ENCODE data around the gene JAKMIP1. TPM values are rescaled to one million over a fixed set of nuclear protein-coding genes. Genes with fewer than 3 reads are reported as not detected.

Gene JAKMIP1
- polyA plus RNA-seq, 6 donors from 2014 or later, result not detected

DNA sequence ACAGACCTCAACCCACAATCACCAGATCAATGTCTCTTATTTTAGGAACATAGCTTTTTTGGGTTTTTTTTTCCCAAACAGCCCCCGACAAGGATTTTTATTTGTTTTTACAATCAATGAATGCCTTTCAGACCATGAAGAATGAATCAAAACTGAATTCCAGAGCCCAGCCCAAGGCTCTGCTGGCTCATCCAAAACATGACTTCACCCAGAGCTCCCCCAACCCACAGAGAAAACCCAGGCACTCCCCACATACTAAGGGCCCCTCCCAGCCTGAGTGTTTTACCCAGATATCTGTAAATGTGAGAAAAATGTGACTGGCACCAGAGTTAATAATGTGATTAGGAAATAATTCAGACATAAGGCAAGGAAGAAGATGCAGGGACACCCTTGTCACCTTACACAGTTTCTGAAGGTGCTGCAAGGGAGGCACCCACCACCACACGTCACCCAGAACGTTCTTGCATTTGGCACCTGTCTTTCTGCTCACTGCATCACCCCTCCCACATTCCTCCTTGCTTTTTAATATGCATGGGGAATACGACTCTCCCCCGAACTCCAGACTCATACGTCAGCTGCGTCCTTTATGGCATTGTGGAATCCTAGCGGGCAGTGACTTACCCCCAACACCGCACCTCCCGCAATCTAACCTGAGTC, 134.3 kb downstream of the JAKMIP1 start:
- H3K4me1 Mint-ChIP-seq, result no peaks in the 10 kb centered on the region
- ATAC-seq (ENCODE audit: low read depth in 2 of 2) (no peak), DNase-seq (no peak)
- peaks cover 5 to 21% (median 18%) of the 10 kb centered on the region in 3 donors for H3K27me3 Mint-ChIP-seq
- H3K36me3 Mint-ChIP-seq, result no peaks in the 10 kb centered on the region
- peak overlapping the region in 1 of 8 donors; percentile 62 for H3K4me3 Mint-ChIP-seq
- peaks cover 0 to 5% (median 4%) of the 10 kb centered on the region in 7 donors for H3K9me3 Mint-ChIP-seq
- no peak overlapping the region for H3K27ac Mint-ChIP-seq

DNA sequence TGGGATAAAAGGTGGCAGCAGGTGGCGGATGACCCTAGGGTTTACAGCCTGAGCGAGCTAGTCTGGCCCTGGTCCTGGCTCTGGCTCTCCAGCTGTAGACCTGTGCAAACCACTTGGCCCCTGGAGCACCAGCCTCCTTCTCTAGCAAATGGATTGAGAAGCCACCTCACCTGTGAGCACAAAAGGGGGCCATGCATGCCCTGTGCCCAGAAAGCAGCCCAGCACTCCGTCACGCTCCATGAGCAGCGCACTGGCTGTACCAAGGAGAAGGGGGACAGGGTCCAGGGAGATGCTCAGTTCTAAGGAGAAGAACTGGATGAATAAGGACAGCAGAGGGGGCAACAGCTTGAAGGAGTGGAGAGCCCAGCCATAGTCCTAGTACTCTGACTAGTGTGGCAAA, 135.2 kb downstream of the JAKMIP1 start:
- DNase-seq, result no peak
- H3K4me1 Mint-ChIP-seq, result no peaks in the 10 kb centered on the region
- no peak for ATAC-seq (ENCODE audit: low read depth in 2 of 2)
- no peak overlapping the region for H3K4me3 Mint-ChIP-seq
- H3K36me3 Mint-ChIP-seq, result no peaks in the 10 kb centered on the region
- peaks cover 0 to 13% (median 4%) of the 10 kb centered on the region in 7 donors for H3K9me3 Mint-ChIP-seq
- H3K27me3 Mint-ChIP-seq, result peaks cover 5 to 21% (median 18%) of the 10 kb centered on the region in 3 donors
- no peak overlapping the region for H3K27ac Mint-ChIP-seq

DNA sequence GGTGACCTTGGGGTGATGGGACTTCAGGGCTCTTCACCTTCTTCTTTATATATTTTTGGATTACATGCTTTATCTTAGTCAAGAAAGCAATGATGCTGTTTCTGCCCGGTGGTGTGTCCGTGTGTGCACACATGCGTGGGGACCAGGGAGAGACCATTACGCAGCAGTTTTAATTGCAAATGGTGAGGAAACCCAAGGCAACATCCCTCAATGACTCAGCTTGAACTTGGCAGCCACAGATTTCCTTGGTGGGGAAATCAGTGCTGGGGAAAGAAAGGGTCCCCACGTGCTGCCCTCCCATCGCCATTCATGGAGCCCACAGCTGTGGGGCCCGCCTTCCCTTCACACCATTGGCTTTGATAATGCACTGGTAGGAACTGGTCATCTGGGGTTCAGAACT, 136.0 kb downstream of the JAKMIP1 start:
- peaks cover 5 to 21% (median 12%) of the 10 kb centered on the region in 3 donors for H3K27me3 Mint-ChIP-seq
- DNase-seq (no peak), ATAC-seq (ENCODE audit: low read depth in 2 of 2) (no peak)
- no peaks in the 10 kb centered on the region for H3K36me3 Mint-ChIP-seq
- H3K4me1 Mint-ChIP-seq, result no peaks in the 10 kb centered on the region
- H3K9me3 Mint-ChIP-seq, result peaks cover 0 to 17% (median 5%) of the 10 kb centered on the region in 7 donors
- no peak overlapping the region for H3K4me3 Mint-ChIP-seq
- no peak overlapping the region for H3K27ac Mint-ChIP-seq

DNA sequence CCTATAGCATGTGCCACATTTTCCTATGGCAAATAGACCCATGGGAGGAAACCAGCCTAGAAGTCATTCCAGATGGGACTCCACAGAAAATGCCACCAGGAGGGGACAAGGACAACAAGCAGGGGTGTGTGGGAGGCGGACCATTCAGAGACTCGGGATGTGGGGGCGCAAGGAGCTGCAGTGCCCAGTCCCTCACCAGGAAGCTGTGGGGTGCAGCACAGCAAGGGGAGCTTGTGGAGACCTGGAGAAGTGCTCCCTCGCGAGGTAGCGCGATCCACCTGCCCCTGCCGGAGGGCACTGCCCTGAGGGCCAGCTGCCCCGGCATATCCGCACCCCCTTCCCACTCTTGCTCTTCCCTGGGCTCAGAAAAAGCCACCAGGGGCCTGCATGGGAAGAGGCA, 136.7 kb downstream of the JAKMIP1 start:
- H3K27me3 Mint-ChIP-seq, result peaks cover 5 to 21% (median 11%) of the 10 kb centered on the region in 3 donors
- H3K4me1 Mint-ChIP-seq, result no peaks in the 10 kb centered on the region
- no peaks in the 10 kb centered on the region for H3K36me3 Mint-ChIP-seq
- no peak overlapping the region for H3K4me3 Mint-ChIP-seq
- no peak for ATAC-seq (ENCODE audit: low read depth in 2 of 2)
- no peak for DNase-seq
- peaks cover 0 to 24% (median 10%) of the 10 kb centered on the region in 7 donors for H3K9me3 Mint-ChIP-seq
- H3K27ac Mint-ChIP-seq, result no peak overlapping the region

DNA sequence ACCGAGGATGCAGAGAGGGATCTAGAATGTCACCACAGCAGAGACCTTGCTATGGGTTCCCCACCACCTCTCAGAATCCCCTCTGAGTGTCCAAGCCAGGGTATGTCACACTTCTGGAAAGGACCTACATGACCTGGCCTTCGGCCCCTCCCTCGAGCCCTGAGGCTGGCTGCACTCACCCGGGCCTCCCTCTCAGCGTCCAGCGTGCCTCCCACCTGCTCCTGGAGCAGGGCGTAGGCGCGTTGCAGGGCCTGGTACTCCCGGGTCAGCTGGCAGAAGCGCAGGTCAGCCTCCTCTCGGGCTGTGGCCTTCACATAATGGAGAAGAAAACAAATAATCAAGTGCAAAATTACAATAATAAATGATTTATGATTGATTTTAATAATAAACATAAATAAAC, 138.2 kb downstream of the JAKMIP1 start:
- Mint-ChIP-seq H3K27me3 (peaks cover 0 to 10% (median 9%) of the 10 kb centered on the region in 3 donors), H3K9me3 (peaks cover 0 to 32% (median 14%) of the 10 kb centered on the region in 7 donors), H3K36me3 (no peaks in the 10 kb centered on the region), H3K4me1 (no peaks in the 10 kb centered on the region), H3K4me3 (no peak overlapping the region), H3K27ac (no peak overlapping the region)
- no peak for DNase-seq
- ATAC-seq (ENCODE audit: low read depth in 2 of 2), result no peak

DNA sequence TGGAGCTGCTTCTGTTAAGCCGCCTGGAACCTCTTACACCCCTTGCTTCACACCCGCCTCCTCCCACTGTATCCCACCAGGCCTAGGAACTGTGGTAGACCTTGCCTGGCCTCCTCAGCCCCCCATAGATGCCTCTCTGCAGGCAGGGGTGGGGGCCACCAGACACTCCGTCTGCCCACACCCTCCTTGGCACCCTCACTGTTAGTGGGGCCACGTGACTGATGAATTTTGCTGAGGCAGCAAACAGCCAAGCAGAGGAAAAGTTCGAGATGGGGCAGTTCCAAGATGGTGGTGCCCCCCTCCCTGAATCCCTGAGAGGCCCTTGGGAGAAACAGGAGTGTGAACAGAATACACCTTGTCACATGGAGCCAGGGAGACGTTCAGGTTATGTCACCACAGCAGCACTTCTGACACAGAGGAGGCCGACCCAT, 141.0 kb downstream of the JAKMIP1 start:
- Mint-ChIP-seq H3K36me3 (no peaks in the 10 kb centered on the region), H3K4me3 (no peak overlapping the region), H3K27me3 (no peaks in the 10 kb centered on the region), H3K27ac (no peak overlapping the region), H3K9me3 (peaks cover 0 to 32% (median 14%) of the 10 kb centered on the region in 7 donors), H3K4me1 (no peaks in the 10 kb centered on the region)
- ATAC-seq (ENCODE audit: low read depth in 2 of 2) (no peak), DNase-seq (no peak)

DNA sequence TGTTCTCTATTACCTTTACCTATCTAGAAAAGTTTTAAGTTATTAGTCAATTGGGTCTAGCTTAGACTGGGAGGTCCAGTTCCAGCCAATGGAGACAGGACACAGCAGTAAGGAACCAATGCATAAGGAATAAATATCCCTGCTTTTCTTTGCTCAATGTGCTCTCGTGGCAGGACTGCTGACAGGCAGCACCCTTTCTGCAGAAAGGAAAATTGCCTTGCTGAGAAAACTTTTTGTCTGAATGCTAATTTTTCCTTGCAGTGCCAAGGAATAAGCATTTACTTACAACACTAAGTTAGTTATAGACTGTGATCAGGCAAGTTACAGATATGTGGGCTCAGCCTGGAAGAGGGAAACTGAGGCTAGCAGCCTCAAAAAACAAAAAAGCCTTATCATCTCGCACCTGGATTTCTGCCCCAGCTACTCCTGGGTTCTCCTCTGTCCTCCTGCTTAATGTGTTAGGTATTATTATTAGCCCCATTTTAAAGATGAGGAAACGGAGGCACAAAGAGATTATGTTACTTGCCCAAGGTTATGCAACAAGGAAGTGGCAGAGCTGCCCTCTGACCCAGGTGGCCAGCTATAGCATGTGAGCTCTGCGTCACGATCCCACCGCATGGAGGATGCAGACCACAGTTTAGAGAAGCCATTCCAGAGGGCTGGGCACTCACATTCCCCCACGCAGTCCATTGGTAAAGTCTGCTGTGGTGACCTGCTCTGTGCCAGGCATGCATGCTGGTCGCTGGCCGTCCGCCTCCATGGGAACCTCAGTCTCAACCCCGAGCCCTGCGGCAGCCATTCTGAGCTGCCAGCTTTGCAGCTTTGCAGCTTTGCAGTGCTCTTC, 141.6 kb downstream of the JAKMIP1 start:
- H3K9me3 Mint-ChIP-seq, result peaks cover 0 to 32% (median 14%) of the 10 kb centered on the region in 7 donors
- H3K27ac Mint-ChIP-seq, result no peak overlapping the region
- H3K4me1 Mint-ChIP-seq, result no peaks in the 10 kb centered on the region
- ATAC-seq (ENCODE audit: low read depth in 2 of 2) (no peak), DNase-seq (no peak)
- H3K27me3 Mint-ChIP-seq, result no peaks in the 10 kb centered on the region
- H3K4me3 Mint-ChIP-seq, result peak overlapping the region in 1 of 8 donors; percentile 22
- H3K36me3 Mint-ChIP-seq, result no peaks in the 10 kb centered on the region

DNA sequence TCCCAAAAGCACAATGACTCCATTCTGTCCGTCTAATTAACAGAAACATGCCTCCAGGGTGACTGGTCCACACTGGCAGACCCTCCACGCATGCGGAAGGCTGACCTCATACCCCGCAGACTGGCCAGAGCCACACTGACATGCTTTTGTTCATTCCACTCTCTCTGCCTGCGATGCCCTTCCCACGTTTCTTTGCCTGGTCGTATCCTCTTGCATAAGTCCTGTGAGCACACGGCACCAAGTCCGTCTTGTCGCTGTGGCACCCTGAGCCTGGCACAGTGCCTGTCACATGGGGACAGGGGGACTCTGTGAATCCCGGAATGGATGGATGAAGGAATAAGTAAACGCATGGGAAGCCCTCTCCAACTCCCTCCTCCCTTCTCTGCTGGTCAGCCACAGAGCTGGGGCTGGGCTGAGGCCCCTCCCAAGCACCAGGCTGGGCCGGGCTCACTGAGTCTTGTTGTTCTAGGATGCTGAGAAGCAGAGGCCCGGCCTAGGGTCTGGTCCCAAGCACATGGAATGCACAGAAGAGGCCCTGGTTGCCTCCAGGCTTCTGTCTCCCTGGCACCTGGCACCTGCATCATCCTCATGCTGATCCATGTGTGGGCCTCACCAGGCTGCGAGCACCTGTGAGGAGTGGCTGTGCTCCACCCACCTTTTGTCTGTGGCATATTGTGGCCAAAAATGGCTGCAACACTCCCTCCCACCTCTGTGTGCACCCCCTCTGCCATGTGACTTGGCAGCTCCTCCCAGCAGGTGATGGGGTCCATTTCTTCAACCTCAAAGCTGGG, 143.2 kb downstream of the JAKMIP1 start:
- ATAC-seq (ENCODE audit: low read depth in 2 of 2) (no peak), DNase-seq (no peak)
- H3K9me3 Mint-ChIP-seq, result peaks cover 0 to 32% (median 14%) of the 10 kb centered on the region in 7 donors
- H3K4me3 Mint-ChIP-seq, result no peak overlapping the region
- H3K4me1 Mint-ChIP-seq, result no peaks in the 10 kb centered on the region
- H3K36me3 Mint-ChIP-seq, result no peaks in the 10 kb centered on the region
- H3K27ac Mint-ChIP-seq, result no peak overlapping the region
- peaks cover 0 to 4% (median 0%) of the 10 kb centered on the region in 3 donors for H3K27me3 Mint-ChIP-seq

DNA sequence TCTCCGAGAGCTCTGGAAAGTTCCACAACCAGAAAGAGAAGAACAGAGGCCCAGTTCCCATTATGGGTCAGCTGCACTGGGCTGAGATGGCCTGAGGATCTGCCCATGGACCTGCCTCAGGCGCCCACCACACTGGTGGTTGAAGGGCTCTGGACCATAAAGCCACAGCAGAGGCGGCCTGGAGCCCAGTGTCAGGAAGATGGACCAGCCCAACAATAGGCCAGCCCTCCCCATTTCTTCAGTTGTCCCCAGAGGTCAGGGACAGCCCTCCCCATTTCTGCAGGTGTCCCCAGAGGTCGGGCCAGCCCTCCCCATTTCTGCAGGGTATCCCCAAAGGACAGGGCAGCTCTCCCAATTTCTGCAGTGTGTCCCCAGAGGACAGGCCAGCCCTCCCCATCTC, 144.9 kb downstream of the JAKMIP1 start:
- ATAC-seq (ENCODE audit: low read depth in 2 of 2) (no peak), DNase-seq (no peak)
- Mint-ChIP-seq H3K27me3 (peaks cover 0 to 10% (median 0%) of the 10 kb centered on the region in 3 donors), H3K4me3 (no peak overlapping the region), H3K4me1 (no peaks in the 10 kb centered on the region), H3K27ac (no peak overlapping the region), H3K36me3 (no peaks in the 10 kb centered on the region), H3K9me3 (peaks cover 0 to 22% (median 12%) of the 10 kb centered on the region in 7 donors)

DNA sequence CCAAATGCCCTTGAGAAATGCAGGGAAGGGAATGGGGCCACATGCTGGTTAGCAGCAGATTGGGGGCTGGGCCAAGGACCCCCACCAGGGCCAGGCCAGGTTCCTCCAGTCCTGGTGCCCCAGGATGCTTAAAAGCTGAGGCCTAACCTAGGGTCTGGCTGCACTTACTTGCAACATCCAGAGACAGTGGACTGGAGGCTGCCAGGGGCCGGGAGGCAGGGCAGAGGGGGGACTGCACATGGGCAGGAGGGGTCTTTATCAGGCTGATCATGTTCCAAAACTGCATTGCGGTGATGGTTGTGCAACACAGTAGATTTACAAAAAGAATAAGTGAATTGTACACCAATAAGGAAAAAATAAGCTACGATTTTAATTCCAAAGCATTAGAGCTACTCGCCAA, 145.3 kb downstream of the JAKMIP1 start:
- Mint-ChIP-seq H3K27me3 (peaks cover 0 to 10% (median under 1%) of the 10 kb centered on the region in 3 donors), H3K27ac (no peak overlapping the region)

DNA sequence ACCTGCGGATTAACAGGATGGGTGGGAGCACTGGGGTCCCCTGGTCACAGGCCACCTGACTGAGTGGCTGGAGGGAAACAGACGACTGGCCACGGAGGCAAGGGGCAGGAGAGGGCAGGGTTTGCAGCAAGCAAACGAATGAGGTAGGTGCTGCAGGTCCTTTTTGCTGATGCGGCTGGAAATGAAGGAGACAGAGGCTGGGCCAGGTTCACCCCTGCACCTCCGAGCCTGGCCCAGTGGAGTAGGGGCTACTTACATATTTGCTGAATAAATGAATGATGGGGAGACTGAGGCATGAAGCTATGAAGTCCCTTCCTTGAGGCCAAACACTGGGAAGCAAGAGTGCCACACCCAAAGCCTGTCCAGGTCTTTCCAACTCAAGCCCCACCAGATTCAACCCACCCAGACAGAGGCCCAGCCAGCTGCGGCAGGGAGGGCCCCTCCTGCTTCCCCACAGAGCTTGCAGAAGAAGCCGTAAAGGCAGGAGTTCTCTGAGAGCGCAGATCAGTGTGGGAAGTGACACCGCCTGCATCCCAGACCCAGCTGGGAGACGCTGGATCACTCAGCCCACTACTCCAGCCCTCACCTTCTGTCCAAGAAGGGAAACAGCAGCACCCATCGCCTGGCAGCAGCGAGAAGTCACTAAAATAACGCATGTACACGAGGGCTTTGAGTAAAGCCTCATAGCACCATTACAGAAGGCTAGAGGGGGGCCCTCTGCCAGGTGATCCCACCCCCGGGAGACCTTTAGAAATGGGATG, 146.0 kb downstream of the JAKMIP1 start:
- Mint-ChIP-seq H3K36me3 (no peaks in the 10 kb centered on the region), H3K4me3 (no peak overlapping the region), H3K27ac (no peak overlapping the region), H3K27me3 (peaks cover 0 to 10% (median 8%) of the 10 kb centered on the region in 3 donors), H3K9me3 (peaks cover 0 to 17% (median 14%) of the 10 kb centered on the region in 7 donors), H3K4me1 (no peaks in the 10 kb centered on the region)
- DNase-seq, result no peak
- ATAC-seq (ENCODE audit: low read depth in 2 of 2), result no peak

More for the DNA sequence above, 145.3 kb downstream of the JAKMIP1 start:
- H3K4me1 Mint-ChIP-seq, result no peaks in the 10 kb centered on the region
- H3K9me3 Mint-ChIP-seq, result peaks cover 0 to 18% (median 12%) of the 10 kb centered on the region in 7 donors
- ATAC-seq (ENCODE audit: low read depth in 2 of 2) (no peak), DNase-seq (no peak)
- H3K4me3 Mint-ChIP-seq, result no peak overlapping the region
- H3K36me3 Mint-ChIP-seq, result no peaks in the 10 kb centered on the region

DNA sequence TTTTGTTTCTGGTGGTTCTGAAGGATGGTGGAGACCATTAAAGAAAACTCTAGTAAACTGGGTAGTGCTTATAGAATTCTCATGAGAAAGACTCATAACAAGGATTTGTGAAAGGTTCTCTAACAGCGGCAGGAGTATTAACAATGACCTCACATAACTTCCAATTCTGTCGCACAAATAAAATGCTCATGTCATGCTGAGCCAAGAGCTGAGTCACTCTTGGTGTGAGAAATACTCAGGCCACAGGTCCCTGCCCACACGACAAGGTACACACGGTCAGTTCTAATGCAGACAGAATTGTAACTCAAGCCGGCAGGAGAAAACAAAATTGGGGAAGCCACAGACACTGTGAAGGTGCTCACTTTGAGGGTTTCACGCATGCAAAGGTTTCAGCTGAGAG, 147.7 kb downstream of the JAKMIP1 start:
- no peaks in the 10 kb centered on the region for H3K36me3 Mint-ChIP-seq
- no peak overlapping the region for H3K4me3 Mint-ChIP-seq
- no peak for ATAC-seq (ENCODE audit: low read depth in 2 of 2)

More for the DNA sequence above, 147.7 kb downstream of the JAKMIP1 start:
- Mint-ChIP-seq H3K27me3 (peaks cover 0 to 12% (median 10%) of the 10 kb centered on the region in 3 donors), H3K9me3 (peaks cover 0 to 6% (median 0%) of the 10 kb centered on the region in 7 donors), H3K4me1 (no peaks in the 10 kb centered on the region), H3K27ac (no peak overlapping the region)
- no peak for DNase-seq

All from naive B cell (primary cell).